Fibroblast of upper back skin (primary cell): ENCODE results near the gene LZTS3.
"Not testable (repeated sequence)": the region's sequence is repeated elsewhere in the genome, so short reads cannot be mapped to it uniquely, and the experiment has no call there.

Experiments used
- DNase-seq: peaks from one replicate; pipeline ENCODE4 v3.0.0-alpha.2; 2013

The LZTS3 gene

GRCh38 chr20:3133155-3133554 lies 40.2 kb downstream of the LZTS3 start:
- DNase-seq, result no peak

DNA sequence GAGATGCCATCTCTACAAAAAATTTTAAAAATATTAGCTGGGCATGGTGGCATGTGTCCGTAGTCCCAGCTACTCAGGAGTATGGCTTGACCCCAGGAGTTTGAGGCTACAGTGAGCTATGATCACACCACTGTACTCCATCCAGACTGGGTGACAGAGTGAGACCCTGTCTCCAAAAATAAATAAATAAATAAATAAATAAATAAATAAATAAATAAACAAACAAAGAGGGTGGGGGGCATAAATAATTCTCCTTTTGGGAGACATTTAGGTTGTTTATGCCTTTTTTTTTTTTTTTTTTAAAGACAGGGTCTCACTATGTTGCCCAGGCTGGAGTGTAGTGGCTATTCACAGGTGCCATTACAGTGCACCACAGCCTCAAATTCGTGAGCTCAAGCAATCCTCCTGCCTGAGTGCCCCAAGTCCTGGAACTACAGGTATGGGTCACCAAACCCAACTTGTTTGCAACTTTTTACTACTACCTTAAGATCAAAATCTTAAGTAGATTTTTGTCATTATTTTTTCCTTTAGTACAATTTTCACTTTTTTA lies 43.2 kb downstream of the LZTS3 start:
- DNase-seq, result no peak

DNA sequence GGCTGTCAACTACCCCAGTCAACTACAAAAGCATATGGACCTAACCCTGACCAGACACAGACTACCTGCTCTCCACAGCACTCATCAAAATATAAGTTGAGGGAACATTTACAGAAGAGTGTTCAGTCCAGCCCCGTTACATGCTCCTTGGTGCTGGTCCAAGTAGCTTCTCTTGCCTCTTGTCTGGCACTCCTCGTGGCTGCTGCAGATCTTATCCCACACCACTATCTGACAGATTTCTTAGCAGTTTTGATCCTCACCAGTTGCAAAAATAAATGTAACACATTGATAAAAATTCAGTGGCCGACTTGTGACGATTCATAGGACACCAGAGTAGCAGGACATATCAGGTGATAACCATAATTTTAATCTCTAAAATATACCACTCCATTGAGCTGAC lies 44.3 kb downstream of the LZTS3 start:
- no peak for DNase-seq

DNA sequence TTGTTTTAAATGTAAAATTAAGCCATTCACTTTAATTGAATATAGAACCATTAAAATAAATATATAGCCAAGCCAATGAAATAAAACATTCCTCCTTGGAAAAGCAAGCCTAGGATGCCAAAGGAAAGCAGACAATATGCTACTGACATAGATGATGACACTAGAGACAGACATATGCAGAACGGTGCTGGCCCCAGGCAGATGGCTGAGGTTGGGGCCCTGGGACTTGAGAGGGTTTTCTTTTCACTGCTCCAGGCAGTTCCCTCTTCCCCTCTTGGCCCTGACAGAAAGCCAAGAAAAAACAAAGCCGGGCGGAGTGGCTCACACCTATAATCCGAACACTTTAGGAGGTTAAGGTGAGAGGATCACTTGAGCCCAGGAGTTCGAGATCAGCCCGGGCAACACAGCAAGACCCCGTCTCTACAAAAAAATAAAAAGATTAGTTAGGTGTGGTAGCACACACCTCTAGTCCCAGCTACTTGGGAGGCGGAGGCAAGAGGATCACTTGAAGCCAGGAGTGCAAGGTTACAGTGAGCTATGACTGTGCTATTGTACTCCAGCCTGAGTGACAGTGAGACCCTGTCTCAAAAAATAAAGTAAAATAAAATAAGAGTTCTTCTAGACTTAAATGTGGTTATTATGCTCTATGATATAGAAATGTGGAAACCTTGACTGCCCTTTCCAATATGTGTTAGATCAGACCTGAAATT lies 44.9 kb downstream of the LZTS3 start:
- DNase-seq, result no peak

- DNase-seq, result no peak
Measured at GRCh38 chr20:3126527-3126859, 46.9 kb downstream of the LZTS3 start.

- not testable (repeated sequence) for DNase-seq
Measured at GRCh38 chr20:3125776-3126526, 47.4 kb downstream of the LZTS3 start.

DNA sequence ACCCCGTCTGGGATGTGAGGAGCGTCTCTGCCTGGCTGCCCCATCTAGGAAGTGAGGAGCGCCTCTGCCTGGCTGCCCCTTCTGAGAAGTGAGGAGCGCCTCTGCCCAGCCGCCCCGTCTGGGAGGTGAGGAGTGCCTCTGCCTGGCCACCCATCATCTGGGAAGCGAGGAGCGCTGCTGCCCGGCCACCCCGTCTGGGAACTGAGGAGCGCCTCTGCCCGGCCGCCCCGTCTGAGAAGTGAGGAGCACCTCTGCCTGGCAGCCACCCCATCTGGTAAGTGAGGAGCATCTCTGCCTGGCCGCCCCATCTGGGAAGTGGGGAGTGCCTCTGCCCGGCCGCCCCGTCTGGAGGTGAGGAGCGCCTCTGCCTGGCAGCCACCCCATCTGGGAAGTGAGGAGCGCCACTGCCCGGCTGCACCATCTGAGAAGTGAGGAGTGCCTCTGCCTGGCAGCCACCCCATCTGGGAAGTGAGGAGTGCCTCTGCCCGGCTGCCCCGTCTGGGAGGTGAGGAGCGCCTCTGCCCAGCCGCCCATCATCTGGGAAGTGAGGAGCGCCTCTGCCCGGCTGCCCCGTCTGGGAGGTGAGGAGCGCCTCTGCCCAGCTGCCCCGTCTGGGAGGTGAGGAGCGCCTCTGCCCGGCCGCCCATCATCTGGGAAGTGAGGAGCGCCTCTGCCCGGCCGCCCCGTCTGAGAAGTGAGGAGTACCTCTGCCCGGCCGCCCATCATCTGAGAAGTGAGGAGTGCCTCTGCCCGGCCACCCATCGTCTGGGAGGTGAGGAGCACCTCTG lies 48.4 kb downstream of the LZTS3 start:
- not testable (repeated sequence) for DNase-seq

- DNase-seq, result not testable (repeated sequence)
Measured at GRCh38 chr20:3124163-3124562, 49.2 kb downstream of the LZTS3 start.

- no peak for DNase-seq
Measured at GRCh38 chr20:3123542-3123941, 49.8 kb downstream of the LZTS3 start.

DNA sequence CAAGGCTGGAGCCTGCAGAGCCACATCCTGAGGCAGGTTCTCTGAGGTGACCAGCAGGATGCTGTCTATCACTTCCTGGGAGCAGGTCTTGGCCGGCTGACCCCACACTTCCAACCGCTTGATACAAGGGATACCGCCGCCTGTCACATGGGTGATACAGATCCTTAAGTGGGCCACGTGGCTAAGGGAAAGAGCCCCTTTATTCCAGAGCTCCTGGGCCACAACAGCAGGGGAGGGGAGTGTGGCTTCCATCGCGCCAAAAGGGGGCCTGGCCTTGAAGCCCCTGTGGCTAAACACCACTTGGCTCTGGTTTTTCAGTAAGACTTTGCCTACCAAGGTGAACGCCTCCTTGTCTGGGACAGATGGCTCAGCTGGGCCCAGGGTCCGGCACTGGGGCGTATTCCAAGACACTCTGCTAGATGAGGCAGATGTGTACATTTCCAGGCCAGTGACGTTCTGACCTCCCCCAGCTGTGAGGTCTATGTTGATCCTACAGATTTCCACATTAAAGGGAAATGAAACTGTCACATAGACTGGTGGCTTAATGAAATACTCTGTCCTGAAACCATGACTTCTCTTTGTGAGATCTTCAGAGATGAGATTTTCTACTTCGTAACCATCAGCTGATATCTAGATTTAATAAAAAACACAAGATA lies 51.3 kb downstream of the LZTS3 start:
- DNase-seq, result no peak

GRCh38 chr20:3121271-3121911 lies 52.0 kb downstream of the LZTS3 start:
- DNase-seq, result no peak

- no peak for DNase-seq
Measured at GRCh38 chr20:3119044-3119443, 54.3 kb downstream of the LZTS3 start.

DNA sequence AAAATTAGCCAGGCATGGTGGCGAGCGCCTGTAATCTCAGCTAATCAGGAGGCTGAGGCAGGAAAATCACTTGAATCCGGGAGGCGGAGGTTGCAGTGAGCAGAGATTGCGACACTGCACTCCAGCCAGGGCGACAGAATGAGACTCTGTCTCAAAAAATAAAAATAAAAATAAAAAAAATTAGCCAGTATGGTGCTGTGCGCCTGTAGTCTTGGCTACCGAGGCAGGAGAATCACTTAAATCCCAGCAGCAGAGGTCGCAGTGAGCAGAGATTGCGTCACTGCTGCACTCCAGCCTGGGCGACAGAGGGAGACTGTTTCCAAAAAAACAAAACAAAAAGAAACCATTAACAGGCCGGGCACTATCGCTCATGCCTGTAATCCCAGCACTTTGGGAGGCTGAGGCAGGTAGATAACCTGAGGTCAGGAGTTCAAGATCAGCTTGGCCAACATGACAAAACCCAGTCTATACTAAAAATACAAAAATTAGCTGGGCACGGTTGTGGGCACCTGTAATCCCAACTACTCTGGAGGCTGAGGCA lies 55.4 kb downstream of the LZTS3 start:
- peak; percentile 50 for DNase-seq

GRCh38 chr20:3116341-3116740 lies 57.0 kb downstream of the LZTS3 start:
- DNase-seq, result no peak

DNA sequence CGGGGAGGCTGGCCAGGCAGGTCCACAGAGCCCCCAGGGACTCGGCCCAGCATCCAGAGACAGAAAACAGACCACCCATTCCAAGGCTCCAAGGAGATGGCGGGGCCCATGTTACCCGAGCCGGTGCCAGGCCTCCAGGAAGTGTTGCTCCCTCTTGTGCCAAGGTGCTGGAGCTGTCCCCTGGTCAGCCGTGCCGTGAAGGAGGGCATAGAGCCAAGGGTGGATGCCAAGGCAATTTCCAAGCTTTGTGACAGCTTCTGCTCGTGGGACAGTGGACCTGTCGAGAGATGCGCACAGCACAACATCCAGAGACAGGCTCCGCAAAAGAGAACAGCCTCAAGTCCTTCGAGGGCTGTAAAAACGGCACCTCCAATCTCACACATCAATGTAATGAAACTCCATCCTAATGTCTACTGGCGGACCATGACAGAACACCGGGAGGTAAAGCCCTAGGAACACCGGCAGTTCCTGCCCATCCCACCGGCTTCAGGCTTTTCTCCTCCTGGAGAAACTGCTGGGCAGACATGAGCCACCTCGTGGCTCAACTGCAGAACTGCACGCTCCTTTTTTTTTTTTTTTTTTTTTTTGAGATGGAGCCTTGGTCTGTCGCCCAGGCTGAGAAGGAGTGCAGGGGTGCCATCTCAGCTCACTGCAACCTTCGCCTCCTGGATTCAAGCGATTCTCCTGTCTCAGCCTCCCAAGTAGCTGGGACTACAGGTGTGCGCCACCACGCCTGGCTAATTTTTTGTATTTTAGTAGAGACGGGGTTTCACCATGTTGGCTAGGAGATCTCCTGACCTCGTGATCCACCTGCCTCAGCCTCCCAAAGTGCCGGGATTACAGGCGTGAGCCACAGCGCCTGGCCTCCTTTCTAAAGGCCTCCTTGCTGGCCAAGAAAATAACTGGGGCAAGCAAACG lies 57.9 kb downstream of the LZTS3 start:
- peak; percentile 50 for DNase-seq
